Right atrium auricular region (tissue), 2 donors: Measurements from ENCODE around the gene BMPR1B. TPM values are rescaled to one million over a fixed set of nuclear protein-coding genes. Genes with fewer than 3 reads are reported as not detected.

Experiments used
- DNase-seq: peaks from one replicate; pipeline ENCODE4 v3.0.0-alpha.2; 2019; ENCODE audit warnings: low spot score
- H3K27ac ChIP-seq, 2 donors: fragments of 200-600 bp; sonication (generic); 1 replicate in 1 of 2; 2 replicates in 1 of 2; pipeline ENCODE4 v1.5.1; 2016 to 2019
- H3K27me3 ChIP-seq, 2 donors: fragments of 200-600 bp; sonication (generic); one replicate each; pipeline versions ENCODE4 v1.5.1 to v1.6.0; 2017 to 2019
- H3K36me3 ChIP-seq: fragments of 200-600 bp; sonication (generic); one replicate; pipeline ENCODE4 v1.5.1; 2016
- H3K4me1 ChIP-seq, 2 donors: fragments of 200-600 bp; sonication (generic); one replicate each; pipeline versions ENCODE4 v1.5.1 to v1.6.0; 2017 to 2019
- H3K4me3 ChIP-seq, 2 donors: fragments of 200-600 bp; sonication (generic); 1 replicate in 1 of 2; 2 replicates in 1 of 2; pipeline ENCODE4 v1.5.1; 2017 to 2019; ENCODE audit warnings: mild to moderate bottlenecking in 1 of 2, moderate library complexity in 1 of 2
- H3K9me3 ChIP-seq, 2 donors: fragments of 200-600 bp; sonication (generic); one replicate each; pipeline ENCODE4 v1.5.1; 2019
- CTCF ChIP-seq, 2 donors: fragments of 200-600 bp; sonication (generic); IDR thresholded peaks; one replicate each; pipeline ENCODE4 v1.5.1; 2019; ENCODE audit warnings: antibody characterized with exemption in 2 of 2
- total RNA-seq, 2 donors: library from RNA; depleted of rRNA; stranded (reverse); fragments of >200 nt; gene quantifications; one replicate each; pipeline ENCODE4 v1.1.0, GENCODE V29; 2016

BMPR1B gene
- total RNA-seq, 2 donors from 2014 or later = 0.82 to 1.4 TPM

- Histone ChIP-seq H3K9me3 (peaks cover 0 to 10% of the 10 kb centered on the region in 2 donors), H3K36me3 (no peaks in the 10 kb centered on the region), H3K27ac (no peak overlapping the region), H3K4me1 (no peaks in the 10 kb centered on the region), H3K4me3 (no peak overlapping the region), H3K27me3 (no peaks in the 10 kb centered on the region)
- no peak for TF ChIP-seq CTCF (IDR thresholded peaks at IDR 0.05)
- DNase-seq = no peak
These were observed 35.5 kb upstream of the BMPR1B start for GRCh38 chr4:94722270-94722669.

GRCh38 chr4:94722748-94723147 is 35.0 kb upstream of the BMPR1B start:
- Histone ChIP-seq H3K4me1 (no peaks in the 10 kb centered on the region), H3K27ac (no peak overlapping the region), H3K9me3 (peaks cover 0 to 10% of the 10 kb centered on the region in 2 donors), H3K36me3 (no peaks in the 10 kb centered on the region), H3K27me3 (no peaks in the 10 kb centered on the region), H3K4me3 (no peak overlapping the region)
- no peak for DNase-seq
- no peak for TF ChIP-seq CTCF (IDR thresholded peaks at IDR 0.05)

GRCh38 chr4:94724016-94724790 is 33.6 kb upstream of the BMPR1B start:
- no peak overlapping the region for H3K27ac ChIP-seq
- no peak overlapping the region for H3K4me3 ChIP-seq
- TF ChIP-seq CTCF (IDR thresholded peaks at IDR 0.05) = no peak
- H3K9me3 ChIP-seq = peaks cover 0 to 6% of the 10 kb centered on the region in 2 donors
- DNase-seq = no peak
- H3K36me3 ChIP-seq = no peaks in the 10 kb centered on the region
- H3K27me3 ChIP-seq = no peaks in the 10 kb centered on the region
- no peaks in the 10 kb centered on the region for H3K4me1 ChIP-seq

- no peak overlapping the region for H3K4me3 ChIP-seq
- no peaks in the 10 kb centered on the region for H3K4me1 ChIP-seq
- no peak for TF ChIP-seq CTCF (IDR thresholded peaks at IDR 0.05)
- H3K36me3 ChIP-seq = no peaks in the 10 kb centered on the region
- no peak for DNase-seq
- no peaks in the 10 kb centered on the region for H3K27me3 ChIP-seq
- no peak overlapping the region for H3K27ac ChIP-seq
- H3K9me3 ChIP-seq = no peaks in the 10 kb centered on the region
These were observed 31.1 kb upstream of the BMPR1B start for GRCh38 chr4:94726524-94727123.

GRCh38 chr4:94728056-94728766 is 29.5 kb upstream of the BMPR1B start:
- no peak for TF ChIP-seq CTCF (IDR thresholded peaks at IDR 0.05)
- DNase-seq = no peak
- Histone ChIP-seq H3K9me3 (no peaks in the 10 kb centered on the region), H3K4me1 (no peaks in the 10 kb centered on the region), H3K4me3 (no peak overlapping the region), H3K27ac (no peak overlapping the region), H3K36me3 (no peaks in the 10 kb centered on the region), H3K27me3 (no peaks in the 10 kb centered on the region)
